DMS 273 treated with DMSO at 0.1 percent for 48 hours (cell line): ENCODE results near the gene ISG20L2.

Source experiments
- DNase-seq: peaks from one replicate; lab custom pipeline; 2025; lab: John Stamatoyannopoulos, UW

Gene ISG20L2

DNA sequence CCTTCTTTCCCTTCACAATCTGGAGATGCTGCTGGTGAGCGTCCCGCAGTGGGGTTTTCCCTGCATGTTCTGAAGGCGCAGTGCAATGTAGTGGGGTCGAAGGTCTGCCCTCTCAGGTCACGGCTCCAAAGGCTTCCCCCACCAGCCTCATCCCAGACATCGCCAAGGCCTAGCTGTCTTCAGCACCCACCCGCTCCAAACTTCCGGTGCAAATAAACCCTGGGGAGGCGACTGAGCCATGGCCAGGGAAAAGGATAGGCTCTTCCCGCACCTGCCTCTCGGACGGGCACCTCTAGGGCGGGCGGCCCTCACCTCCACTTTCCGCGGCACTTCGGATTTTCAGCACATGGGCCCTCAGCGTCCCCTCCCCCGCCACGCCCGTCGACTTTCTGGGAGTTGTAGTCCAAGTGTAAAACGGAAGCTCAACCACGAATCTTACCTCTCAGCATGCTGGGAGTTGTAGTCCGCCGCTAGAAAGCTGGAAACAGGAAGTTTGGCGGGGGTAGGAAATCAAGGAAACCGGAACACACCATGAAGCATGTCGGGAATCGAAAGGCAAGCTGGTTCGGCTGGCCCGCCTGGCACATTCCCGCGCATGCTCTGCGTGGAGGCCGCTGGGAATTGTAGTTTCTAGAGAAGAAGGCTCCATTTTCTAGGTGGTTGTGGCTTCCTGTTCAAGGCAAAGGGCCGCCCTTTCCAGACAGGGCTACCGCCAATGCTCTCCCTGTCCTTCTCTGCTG, 12.3 kb upstream of the ISG20L2 start, which contains the start of gene MRPL24:
Gene MRPL24, minus strand, starts transcription at position 348 of the 740 bp plus-strand sequence. CDS start 2,384 bp downstream, outside the sequence.
- DNase-seq: peak; percentile 100

DNA sequence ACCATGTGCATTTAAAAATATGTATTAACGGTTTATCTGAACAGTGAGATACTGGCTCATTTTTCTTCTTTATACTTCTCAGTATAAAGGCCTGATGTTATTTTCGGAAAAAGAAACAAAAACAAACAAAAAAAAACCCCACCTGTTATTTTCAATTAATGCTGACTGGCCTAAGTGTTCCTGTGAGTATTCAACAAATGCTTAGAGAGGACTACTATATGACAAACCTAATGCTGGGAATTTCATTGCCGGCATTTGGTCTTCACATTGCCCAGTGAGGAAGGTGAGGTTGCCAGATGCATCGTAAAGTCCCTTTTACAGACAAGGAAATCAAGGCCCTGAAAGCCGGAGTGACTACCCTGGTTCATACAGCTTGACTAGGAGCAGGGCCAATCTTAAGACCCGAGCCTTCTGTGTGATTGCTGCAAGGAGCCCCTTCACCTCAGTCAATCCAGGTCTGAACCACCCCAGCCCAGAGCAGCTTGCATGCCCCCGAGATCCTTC, 11.7 kb upstream of the ISG20L2 start:
- no peak for DNase-seq

DNA sequence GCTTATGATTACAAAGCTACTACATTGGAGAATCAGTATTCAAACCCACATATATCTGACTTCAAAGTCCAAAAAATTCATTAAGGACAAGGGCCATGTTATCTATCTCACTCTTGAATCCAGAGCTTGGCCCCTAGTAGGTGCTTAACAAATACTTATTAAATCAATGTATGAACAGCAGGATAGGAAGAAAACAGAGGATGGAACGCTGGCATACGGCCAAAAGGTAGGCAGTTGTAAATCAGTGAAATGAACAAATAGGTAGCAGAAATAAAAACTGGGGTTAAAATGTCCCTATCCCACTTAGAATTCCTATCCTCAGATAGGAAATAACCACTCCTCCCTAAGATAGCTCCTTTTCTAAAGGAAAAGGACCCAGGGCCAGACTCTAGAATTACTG, 10.3 kb upstream of the ISG20L2 start:
- no peak for DNase-seq

DNA sequence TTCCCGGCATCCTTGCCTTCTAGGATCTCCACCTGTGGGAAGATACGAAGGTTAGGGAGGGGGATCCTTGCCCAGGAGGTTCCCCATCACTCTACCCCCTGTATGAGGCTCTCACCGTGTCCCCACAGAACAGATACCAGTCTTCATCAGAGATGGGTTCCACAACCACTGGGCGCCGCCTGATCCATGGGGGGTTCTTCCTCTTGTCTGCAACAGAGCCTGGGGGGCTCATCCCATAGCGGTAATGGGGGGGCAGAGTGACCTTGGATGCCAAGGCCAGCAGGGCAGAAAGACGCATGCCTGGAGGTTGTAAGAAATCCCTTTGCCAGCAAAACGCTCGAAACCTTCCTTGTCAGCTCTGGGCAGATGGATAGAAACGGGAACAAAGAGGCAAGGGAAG, 9.8 kb upstream of the ISG20L2 start:
- no peak for DNase-seq

DNA sequence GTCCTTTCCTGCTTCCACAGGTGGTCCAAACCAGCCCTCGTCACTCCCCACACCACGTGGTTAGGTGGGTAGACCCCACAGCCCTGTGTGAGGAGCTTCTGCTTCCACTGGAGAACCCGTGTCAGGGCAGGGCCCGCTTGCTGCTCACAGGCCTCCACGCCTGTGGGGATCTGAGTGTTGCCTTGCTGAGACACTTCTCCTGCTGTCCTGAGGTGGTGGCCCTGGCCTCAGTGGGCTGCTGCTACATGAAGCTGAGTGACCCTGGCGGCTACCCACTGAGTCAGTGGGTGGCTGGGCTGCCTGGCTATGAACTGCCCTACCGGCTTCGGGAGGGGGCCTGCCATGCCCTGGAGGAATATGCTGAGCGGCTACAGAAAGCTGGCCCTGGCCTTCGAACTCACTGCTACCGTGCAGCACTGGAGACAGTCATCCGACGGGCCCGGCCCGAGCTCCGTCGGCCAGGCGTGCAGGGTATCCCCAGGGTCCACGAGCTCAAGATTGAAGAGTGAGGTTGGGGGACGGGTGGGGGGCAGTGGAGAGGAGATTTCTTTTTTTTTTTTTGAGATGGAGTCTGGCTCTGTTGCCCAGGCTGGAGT, 5.5 kb upstream of the ISG20L2 start:
- DNase-seq: no peak

DNA sequence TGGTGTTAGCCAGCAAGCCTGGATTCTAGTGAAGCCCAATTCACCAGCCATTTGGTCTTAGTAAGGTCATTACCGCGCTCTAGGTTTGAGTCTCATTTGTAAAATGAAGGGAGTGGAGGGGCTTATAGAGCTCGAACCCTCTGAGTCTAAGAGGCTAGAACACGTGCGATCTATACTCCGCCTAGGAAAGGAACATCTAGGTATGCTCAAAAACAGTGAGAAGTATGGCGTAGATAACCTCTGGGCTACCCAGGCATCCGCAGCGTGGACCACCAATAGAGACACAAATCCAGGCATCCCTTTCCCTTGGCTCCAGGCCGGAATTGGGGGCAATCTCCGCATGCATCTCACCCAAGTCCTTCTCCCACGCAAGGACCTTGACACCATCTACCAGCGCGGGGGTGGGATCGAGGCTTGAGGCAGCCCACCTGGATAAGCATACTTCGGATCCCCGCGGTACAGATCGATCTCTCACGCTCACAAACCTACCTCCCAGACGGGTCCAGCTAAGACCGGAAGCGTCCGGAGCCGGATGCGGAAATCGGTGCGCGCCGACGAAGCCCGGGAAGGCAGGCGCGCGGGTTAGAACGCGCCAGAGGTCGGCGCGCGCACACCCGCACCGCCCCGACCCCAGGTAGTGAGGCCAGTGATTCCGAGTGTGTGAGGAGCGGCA, 504 bp downstream of the ISG20L2 start, which contains the start of gene METTL25B:
Gene METTL25B, plus strand, starts transcription at position 544 of the 673 bp plus-strand sequence. CDS start 636 bp downstream, outside the sequence.
- DNase-seq: peak; percentile 70

DNA sequence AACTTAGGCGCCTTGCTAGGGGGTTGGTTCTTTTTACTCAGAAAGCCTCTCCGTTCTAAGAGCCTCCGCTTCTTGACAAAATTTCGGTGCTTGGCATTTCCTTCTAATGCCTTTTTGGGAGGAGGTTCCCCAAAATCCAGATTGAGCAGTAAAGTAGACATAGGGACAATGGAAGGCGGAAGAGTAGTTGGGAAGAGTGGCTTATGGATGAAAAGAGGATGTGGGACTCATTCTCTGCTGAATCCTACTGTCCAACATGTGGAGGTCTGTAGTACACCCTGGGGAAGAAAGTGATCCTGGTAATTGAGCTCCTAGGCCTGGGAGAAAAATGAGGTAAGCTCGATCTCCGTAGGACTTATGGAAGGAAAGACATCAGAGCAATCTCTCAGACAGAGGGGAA, 1.1 kb downstream of the ISG20L2 start:
- DNase-seq: no peak

DNA sequence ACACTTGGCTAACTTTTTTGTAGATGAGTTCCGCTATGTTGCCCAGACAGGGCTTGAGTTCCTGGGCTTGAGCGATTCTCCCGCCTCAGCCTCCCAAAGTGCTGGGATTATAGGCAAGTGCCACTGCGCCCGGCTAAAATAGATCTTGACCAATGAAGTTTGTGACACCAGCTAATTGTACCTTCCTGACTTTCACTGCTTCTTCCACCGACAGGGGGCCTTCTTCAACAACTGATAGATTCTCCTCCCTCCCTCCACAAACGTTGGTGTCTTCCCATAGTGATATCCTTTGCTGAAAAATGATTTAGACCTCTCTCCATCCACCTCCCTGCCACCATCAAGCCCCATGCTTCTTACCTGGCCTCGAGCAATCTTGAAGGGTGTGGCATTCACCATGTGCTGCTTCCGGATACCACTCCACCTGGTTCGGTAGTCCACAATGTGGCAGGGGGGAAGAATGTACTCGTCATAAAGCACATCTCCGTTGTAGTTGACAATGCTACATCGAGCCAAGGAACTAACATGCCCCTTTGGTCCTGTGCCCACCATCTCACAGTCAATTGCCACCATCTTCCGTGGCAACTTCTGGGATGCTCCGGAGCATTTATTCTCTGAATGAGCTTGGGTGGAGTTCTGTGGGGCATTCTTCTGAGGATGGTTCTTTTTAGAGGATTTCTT, 1.9 kb downstream of the ISG20L2 start:
- DNase-seq: peak; percentile 56

DNA sequence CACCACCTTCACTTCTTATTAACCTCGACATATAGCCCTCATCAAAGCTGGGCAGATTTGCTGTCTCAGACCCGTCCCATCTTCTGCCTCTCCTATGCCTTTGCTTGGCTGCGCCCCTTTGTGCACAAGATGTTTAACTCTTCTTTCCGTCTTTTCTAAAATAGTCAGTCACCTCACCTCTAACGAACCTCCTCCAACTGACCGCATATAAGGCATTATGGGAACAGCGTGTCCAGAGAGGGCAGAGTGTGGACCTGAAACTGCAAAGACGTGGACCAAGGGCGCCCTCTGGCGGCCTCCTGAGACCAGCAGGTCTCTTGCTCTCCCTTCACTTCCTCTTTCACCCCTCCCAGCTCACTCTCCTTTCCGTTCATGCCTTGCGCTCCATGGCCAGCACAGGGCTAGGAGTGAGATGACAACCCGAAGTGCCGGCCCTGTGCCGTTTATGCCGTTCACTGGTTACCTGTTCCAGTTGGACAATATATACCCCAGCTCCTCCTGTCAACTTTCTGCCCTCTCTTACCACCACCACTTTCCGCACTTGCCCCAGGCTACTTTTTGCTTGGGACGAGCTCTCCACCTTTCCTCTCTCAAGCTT, 2.8 kb downstream of the ISG20L2 start:
- DNase-seq: peak; percentile 67

DNA sequence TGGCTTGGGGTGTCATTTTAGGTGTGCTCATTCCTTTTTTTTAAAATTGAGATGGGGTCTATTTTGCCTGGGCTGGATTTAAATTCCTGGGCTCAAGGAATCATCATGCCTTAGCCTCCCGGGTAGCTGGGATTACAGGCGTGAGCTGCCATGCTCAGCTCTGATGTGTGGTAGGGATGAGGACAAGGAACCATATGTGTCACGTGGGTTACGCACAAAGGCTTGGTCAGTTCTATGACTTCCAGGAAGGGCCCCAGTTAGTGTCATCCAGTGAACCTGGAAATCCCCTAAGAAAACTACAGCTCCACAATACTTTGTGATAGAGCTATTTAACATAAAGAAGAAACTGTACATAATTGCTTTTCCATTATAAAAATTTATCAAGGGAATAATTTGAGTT, 7.0 kb downstream of the ISG20L2 start:
- DNase-seq: no peak

DNA sequence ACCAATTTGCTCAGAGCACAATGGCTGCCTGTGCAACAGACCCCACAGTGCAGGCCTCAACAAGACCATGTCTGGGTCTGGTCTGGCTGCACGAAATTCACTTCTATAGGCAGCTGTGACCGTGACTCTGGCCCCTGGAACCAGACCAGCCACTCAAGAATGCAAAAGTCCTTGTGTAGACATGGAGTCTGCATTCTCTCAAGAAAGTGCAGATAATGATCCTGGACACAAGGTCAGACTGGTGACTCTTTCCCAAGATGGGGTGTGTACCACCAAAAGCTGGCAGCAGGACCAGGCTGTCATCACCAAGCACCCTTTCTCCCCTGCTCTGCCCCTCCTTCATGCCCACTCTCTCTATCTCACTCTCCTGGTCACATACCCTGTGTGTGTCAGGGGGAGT, 7.4 kb downstream of the ISG20L2 start:
- DNase-seq: no peak

DNA sequence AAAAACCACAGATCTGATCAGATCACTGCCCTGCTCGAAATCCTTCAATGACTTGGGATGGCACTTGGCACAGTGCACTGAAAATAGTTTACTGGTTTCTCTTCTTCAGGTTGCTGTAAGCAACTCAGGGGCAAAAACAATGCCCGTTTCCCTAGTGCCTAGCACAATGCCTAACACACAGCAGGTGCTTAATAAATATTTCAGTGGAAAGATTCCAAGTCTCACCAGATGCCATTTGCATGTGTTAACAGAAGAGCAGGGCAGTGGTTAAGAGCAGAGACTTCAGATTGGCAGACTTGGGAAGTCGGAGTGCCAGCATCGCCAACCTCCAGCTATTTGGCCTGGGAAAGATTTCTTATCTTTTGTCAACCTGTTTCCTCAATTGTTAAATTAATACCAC, 11.2 kb downstream of the ISG20L2 start:
- DNase-seq: peak; percentile 63

DNA sequence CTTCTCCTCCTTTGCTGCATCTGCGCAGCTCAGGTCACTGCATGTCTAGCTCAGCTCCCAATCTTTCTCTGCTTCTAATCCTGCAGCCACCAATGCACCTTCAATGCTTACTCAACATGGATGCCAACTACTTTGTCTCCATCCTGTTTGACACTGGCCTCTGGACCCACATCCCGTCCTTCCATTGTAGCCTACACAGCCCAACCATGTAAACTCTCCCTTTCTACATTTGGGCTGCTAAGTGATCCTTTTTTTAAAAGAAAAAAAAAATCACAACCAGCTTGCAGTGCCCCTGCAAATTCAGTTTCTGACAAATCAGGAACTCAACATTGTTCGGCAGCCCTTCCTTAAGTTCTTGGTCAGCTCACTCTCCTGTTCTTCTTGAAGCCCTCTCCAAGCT, 13.7 kb downstream of the ISG20L2 start:
- DNase-seq: no peak

DNA sequence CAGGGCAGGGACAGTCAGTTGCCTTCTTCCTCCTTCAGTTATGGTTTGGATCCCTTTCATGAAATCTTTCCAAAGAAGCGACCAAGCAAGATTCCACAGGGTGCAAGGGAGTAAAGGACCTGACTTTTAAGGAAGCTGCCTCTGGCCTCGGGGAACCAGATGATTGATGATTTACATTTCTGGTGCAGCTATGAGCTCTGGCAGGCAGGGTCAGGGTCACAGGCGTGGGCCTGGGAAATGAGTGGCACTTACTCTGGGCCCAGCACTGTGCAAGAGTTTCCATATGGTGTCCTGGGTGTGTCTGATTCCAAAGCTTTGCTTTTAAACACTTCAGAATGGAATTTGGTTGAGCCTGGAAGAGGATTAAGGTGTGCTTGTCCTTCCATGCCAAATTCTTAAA, 15.9 kb downstream of the ISG20L2 start:
- DNase-seq: no peak

DNA sequence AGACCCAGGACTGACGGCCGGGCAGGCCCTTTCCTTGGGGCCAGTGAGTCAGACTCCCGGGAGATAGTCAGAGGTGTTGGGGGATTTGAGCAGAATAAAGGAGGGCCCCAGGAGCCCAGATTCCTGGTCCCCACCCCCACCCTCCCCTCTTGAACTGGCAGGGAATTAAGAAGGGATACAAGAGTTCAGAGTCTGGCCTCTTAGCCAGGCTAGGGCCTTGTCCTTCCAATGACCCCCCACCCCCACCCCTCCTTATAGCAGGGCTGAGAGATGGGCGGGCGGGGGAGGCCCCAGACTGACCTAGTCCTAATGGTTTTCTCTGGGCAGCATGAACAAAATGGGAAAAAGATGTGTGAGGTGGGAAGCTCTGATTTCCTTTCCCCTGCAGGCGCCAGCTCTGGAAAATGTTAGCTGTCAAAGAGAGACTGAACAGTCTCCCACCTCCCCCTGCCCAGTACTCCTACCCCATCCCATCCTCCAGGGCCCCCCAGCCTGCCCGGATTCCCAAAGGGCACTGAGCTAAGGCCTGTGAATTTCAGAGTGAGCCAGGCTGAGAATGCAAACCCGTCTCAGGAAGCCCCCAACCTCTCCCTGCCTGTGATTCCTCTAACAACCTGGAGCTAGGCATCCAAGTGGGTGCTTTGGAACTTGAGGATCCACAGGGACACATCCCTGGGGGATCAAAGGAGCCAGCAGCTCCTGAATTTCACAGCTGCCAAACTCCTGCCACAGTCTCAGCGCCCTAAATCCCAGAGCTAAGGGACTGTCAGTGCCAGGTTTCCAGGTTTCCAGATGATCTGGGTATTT, 17.4 kb downstream of the ISG20L2 start:
- DNase-seq: no peak

DNA sequence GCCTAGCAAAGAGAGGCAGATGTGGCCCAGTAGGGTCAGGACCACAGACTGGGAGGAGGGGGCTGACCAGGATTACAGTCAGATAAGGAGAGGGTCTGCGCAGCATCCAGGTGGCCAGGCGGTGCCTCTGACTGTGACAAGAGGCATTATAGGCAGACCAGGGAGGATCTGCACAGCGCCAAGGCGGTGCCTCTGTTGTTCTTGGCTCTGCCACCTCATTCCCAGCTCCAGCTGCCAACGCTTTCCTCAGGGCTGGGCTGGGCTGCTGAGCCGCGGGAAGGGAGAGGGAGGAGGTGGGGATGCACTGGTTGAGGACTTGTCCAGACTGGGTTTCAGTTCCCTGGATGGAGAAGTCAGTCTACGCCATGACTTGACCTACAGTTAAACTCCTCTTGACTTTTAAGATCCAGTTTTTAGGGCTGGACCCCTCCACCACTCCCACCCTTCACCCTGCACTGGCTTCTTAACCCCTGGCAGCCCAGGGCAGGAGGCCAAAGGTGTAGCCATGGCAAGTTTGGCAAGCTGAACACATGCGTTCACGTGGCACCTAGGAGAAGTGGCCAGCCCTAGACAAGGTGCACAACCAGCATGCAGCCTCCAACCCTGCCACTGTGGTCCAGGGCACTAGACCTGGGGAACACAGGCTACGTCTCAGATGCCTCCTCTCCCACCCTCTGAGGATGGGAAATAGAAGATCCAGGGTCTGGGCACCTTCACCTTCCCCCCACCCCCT, 18.6 kb downstream of the ISG20L2 start:
- DNase-seq: peak; percentile 56

DNA sequence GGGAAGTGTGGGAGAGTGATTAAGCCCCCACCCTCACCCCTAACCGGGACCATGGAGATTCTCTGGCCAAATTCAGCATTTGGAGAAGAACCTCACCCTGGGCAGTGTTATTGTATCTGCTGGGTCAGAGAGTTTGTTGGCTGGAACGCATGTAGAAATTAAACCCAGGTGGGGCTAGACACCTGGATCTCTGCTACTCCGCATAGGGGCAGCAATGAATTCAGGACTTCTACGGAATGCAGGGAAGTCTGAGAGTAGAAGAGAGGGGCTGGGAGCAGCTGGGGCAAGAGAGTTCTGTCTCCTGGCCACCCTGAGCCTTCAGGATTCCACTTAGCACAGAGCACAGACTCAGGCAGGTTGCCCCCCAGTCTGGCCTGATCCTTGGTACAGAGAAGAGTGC, 19.5 kb downstream of the ISG20L2 start:
- no peak for DNase-seq

DNA sequence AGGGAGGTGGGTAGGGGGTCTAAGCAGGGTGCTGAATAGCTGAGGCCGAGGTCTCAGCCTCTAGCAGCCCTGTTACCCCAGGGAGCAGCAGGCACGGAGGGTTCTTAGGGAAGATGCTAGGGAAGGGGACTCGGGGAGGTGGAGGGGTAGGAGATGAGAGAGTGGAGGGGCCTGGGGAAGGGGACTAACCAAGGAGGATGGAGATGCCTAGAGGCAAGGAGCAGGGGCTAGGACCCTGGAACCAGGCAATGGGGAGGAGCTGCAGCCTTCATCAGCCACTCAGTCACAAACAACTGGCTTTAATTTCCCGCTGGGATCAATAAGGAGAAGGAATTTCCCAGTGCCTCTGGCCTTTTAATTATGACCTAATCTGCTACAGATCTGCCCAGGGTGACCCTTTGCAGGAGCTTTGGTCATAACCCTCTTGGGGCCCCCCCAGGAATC, 20.3 kb downstream of the ISG20L2 start:
- no peak for DNase-seq

DNA sequence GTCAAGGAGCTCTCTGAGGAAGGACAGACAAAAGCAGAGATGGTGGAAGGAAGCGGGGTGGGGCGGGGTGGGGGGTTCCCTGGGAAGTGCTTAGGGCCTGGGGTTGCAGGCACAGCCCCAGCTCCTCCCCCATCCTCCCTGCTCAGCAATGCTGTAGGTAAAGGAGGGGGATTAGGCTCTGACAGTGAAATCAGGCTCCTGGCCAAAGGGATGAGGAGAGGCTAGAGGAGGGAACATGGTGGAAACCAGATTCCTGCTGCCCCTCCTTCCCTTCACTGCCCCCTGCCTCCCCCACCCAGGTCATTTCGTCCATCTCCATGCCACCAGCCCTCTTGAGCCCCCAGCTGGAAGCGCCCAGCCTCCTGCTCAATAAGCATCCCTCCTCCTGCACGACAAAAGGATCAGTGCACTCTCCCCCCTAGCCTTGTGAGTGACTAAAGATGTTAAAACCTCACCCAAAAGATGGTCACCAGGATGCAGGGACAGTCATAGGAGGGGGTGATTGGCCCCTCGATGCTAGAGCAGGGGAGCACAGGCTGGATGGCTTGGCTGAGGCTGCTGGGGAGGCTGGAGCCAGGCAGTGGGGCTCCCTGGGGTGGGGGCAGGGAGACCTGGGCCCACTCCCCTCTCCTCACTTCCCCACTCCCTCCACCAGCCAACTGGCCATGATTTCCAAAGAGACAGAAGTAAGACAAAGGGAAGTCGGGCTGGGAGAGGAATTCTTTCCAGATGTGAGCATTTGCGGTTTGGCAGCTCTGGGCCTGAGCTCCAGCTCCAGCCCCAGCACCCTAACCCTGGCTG, 20.9 kb downstream of the ISG20L2 start:
- no peak for DNase-seq
